ENCODE measurements around the gene FCRLA.
A peak's percentile ranks its signal among the peaks of the same experiment; 100 is the strongest.

FCRLA gene

GRCh38 chr1:161747801-161748200, 40.8 kb downstream of the FCRLA start (continued):
- TF ChIP-seq ZEB2 (tag by site-specific recombination; IDR thresholded peaks at IDR 0.05) (no peak), ZNF248 (tag by site-specific recombination; IDR thresholded peaks at IDR 0.05) (no peak), ZNF37A (tag by site-specific recombination; IDR thresholded peaks at IDR 0.05) (no peak), ZNF423 (tag by site-specific recombination; IDR thresholded peaks at IDR 0.05) (no peak), ZNF175 (tag by site-specific recombination; IDR thresholded peaks at IDR 0.05) (no peak), GLI2 (tag by site-specific recombination; IDR thresholded peaks at IDR 0.05; ENCODE audit: borderline replicate concordance, low read depth) (no peak), ZNF214 (tag by site-specific recombination; IDR thresholded peaks at IDR 0.05; ENCODE audit: borderline replicate concordance) (no peak), ZNF138 (tag by site-specific recombination; IDR thresholded peaks at IDR 0.05; ENCODE audit: borderline replicate concordance) (no peak), HOXC10 (CRISPR knock-in tag; IDR thresholded peaks at IDR 0.05) (no peak), MYNN (tag by site-specific recombination; IDR thresholded peaks at IDR 0.05; ENCODE audit: borderline replicate concordance) (no peak)

- Histone ChIP-seq H3K9me3 (ENCODE audit: control insufficient read depth, insufficient read depth, low read depth, low read length) (no peaks in the 10 kb centered on the region), H3K27ac (ENCODE audit: extremely low read depth, low read depth, low read length) (peak within 1 kb of the TSS; percentile 90), H3K4me3 (ENCODE audit: low read depth, low read length) (peak within 1 kb of the TSS; percentile 100), H3K36me3 (ENCODE audit: control insufficient read depth in 2 of 2, insufficient read depth in 1 of 2, low read length in 2 of 2) (peaks cover 31 to 32% of the 10 kb centered on the region in 2 experiments), H3K4me1 (ENCODE audit: control insufficient read depth, insufficient read depth, low read length) (no peaks in the 10 kb centered on the region)
- CTCF ChIA-PET: interaction anchor here (0.6 to 2.0 kb wide), 13 partner anchors 8 to 314 kb away, joined by 3 to 9 read pairs (median 5); no protein-coding TSS in a partner anchor
- POLR2A ChIA-PET: interaction anchor here (0.5 to 1.9 kb wide), 9 partner anchors 9 to 1445 kb away, joined by 3 to 19 read pairs (median 6); partner anchors contain the start of gene OLFML2B
- TF ChIP-seq ZIC2 (tag by site-specific recombination; IDR thresholded peaks at IDR 0.05) (peak; percentile 71), INSM2 (tag by site-specific recombination; IDR thresholded peaks at IDR 0.05) (no peak; the same call in 1 of the 2 replicates), ZBTB20 (tag by site-specific recombination; IDR thresholded peaks at IDR 0.05) (peak; percentile 90), ZFHX2 (tag by site-specific recombination; conservative IDR thresholded peaks at IDR 0.05) (no peak; the same call in 1 of the 2 replicates), ZNF132 (tag by site-specific recombination; IDR thresholded peaks at IDR 0.05; ENCODE audit: borderline replicate concordance) (no peak), ZNF366 (tag by site-specific recombination; conservative IDR thresholded peaks at IDR 0.05) (no peak; the same call in 1 of the 2 replicates), ZNF488 (tag by site-specific recombination; IDR thresholded peaks at IDR 0.05) (no peak), ZNF23 (tag by site-specific recombination; IDR thresholded peaks at IDR 0.05; ENCODE audit: borderline replicate concordance) (no peak), ZNF449 (tag by site-specific recombination; IDR thresholded peaks at IDR 0.05) (peak; percentile 47; the same call in 1 of the 2 replicates), ZNF398 (tag by site-specific recombination; IDR thresholded peaks at IDR 0.05) (no peak), ZNF157 (tag by site-specific recombination; IDR thresholded peaks at IDR 0.05) (no peak), ZNF19 (tag by site-specific recombination; IDR thresholded peaks at IDR 0.05; ENCODE audit: low read depth) (no peak), ZFP37 (tag by site-specific recombination; IDR thresholded peaks at IDR 0.05) (peak; percentile 94; the same call in 1 of the 2 replicates), ZNF24 (tag by site-specific recombination; IDR thresholded peaks at IDR 0.05) (peak; percentile 85; the same call in 1 of the 2 replicates), ZNF473 (tag by site-specific recombination; IDR thresholded peaks at IDR 0.05) (no peak), ZNF391 (tag by site-specific recombination; IDR thresholded peaks at IDR 0.05; ENCODE audit: borderline replicate concordance, low read depth) (peak; percentile 72; the same call in 1 of the 2 replicates), ZBTB1 (tag by site-specific recombination; IDR thresholded peaks at IDR 0.05) (no peak), ZNF426 (tag by site-specific recombination; IDR thresholded peaks at IDR 0.05) (no peak), ZNF585B (tag by site-specific recombination; IDR thresholded peaks at IDR 0.05) (peak; percentile 12; the same call in 1 of the 2 replicates), ZNF341 (tag by site-specific recombination; IDR thresholded peaks at IDR 0.05; ENCODE audit: low read depth) (peak; percentile 73), HOXA7 (CRISPR knock-in tag; IDR thresholded peaks at IDR 0.05; ENCODE audit: borderline replicate concordance) (no peak)
Measured at GRCh38 chr1:161749509-161750407, 42.7 kb downstream of the FCRLA start, which contains the start of gene DUSP12. Gene DUSP12 (plus strand): TSS chr1:161749786. CDS start chr1:161749802, 16 bp downstream.

Data from HEK293 (cell line).